ENCODE results near the gene PRKAA2.

The PRKAA2 gene

DNA sequence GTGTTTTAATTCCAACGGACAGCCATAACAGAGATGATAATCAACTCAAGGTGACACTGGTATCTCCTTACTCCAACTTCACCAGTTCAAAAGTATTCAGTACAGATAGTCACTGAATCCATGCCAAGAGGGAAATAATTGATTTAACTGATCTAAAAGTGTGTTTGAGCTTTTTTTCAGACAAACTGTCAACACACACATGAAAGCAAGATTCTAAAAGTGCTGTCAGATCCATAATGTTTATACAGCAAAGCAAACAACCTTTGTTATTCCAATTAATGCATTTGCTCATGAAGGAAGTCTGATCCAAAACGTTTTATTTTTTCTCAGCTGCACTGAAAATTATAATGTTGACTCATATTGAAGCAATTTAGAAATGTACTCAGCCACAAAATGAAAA, 5.9 kb upstream of the PRKAA2 start:
- Histone ChIP-seq H3K9ac (ENCODE audit: low read length) (no peak overlapping the region), H2AFZ (ENCODE audit: low read depth, low read length, severe bottlenecking) (no peak overlapping the region), H3F3A (ENCODE audit: insufficient read depth) (no peaks in the 10 kb centered on the region), H4K20me1 (ENCODE audit: low read depth, low read length) (no peaks in the 10 kb centered on the region), H3K36me3 (ENCODE audit: low read length) (no peaks in the 10 kb centered on the region), H3K4me2 (ENCODE audit: low read depth, low read length, poor library complexity, severe bottlenecking) (no peak overlapping the region), H3K27ac (ENCODE audit: low read depth, low read length) (no peak overlapping the region), H3K4me3 (ENCODE audit: insufficient read depth, low read length, poor library complexity, severe bottlenecking) (no peak overlapping the region), H3K79me2 (ENCODE audit: insufficient read depth, low read length) (no peaks in the 10 kb centered on the region), H3K27me3 (ENCODE audit: low read length) (no peaks in the 10 kb centered on the region), H3K9me2 (replicated peaks; ENCODE audit: insufficient read depth, low read length) (no peaks in the 10 kb centered on the region), H3K9me3 (ENCODE audit: insufficient read depth, low read length) (no peaks in the 10 kb centered on the region)
- TF ChIP-seq EZH2phosphoT487 (conservative IDR thresholded peaks at IDR 0.05; ENCODE audit: low read length) (no peak), CTCF (IDR thresholded peaks at IDR 0.05; ENCODE audit: insufficient read depth, low read length, poor library complexity, severe bottlenecking) (no peak)

- no peak for TF ChIP-seq CTCF (IDR thresholded peaks at IDR 0.05; ENCODE audit: insufficient read depth, low read length, poor library complexity, severe bottlenecking)
- TF ChIP-seq EZH2phosphoT487 (conservative IDR thresholded peaks at IDR 0.05; ENCODE audit: low read length): no peak
- Histone ChIP-seq H3K27me3 (ENCODE audit: low read length) (no peaks in the 10 kb centered on the region), H3F3A (ENCODE audit: insufficient read depth) (no peaks in the 10 kb centered on the region), H3K36me3 (ENCODE audit: low read length) (no peaks in the 10 kb centered on the region), H3K9me2 (replicated peaks; ENCODE audit: insufficient read depth, low read length) (no peaks in the 10 kb centered on the region), H3K4me3 (ENCODE audit: insufficient read depth, low read length, poor library complexity, severe bottlenecking) (no peak overlapping the region), H3K79me2 (ENCODE audit: insufficient read depth, low read length) (no peaks in the 10 kb centered on the region), H3K4me2 (ENCODE audit: low read depth, low read length, poor library complexity, severe bottlenecking) (no peak overlapping the region), H4K20me1 (ENCODE audit: low read depth, low read length) (no peaks in the 10 kb centered on the region), H3K9me3 (ENCODE audit: insufficient read depth, low read length) (no peaks in the 10 kb centered on the region), H2AFZ (ENCODE audit: low read depth, low read length, severe bottlenecking) (no peak overlapping the region), H3K27ac (ENCODE audit: low read depth, low read length) (no peak overlapping the region), H3K9ac (ENCODE audit: low read length) (no peak overlapping the region)
Measured at GRCh38 chr1:56643661-56644060, 1.5 kb upstream of the PRKAA2 start.

- no peak overlapping the region for H3K27ac ChIP-seq (ENCODE audit: low read depth, low read length)
- H2AFZ ChIP-seq (ENCODE audit: low read depth, low read length, severe bottlenecking): no peak overlapping the region
- H3F3A ChIP-seq (ENCODE audit: insufficient read depth): no peaks in the 10 kb centered on the region
- H3K4me2 ChIP-seq (ENCODE audit: low read depth, low read length, poor library complexity, severe bottlenecking): no peak overlapping the region
- no peaks in the 10 kb centered on the region for H3K36me3 ChIP-seq (ENCODE audit: low read length)
- H3K9me3 ChIP-seq (ENCODE audit: insufficient read depth, low read length): no peaks in the 10 kb centered on the region
- no peak overlapping the region for H3K9ac ChIP-seq (ENCODE audit: low read length)
- no peak overlapping the region for H3K4me3 ChIP-seq (ENCODE audit: insufficient read depth, low read length, poor library complexity, severe bottlenecking)
- no peak for TF ChIP-seq EZH2phosphoT487 (conservative IDR thresholded peaks at IDR 0.05; ENCODE audit: low read length)
- no peaks in the 10 kb centered on the region for H3K27me3 ChIP-seq (ENCODE audit: low read length)
- no peaks in the 10 kb centered on the region for H3K79me2 ChIP-seq (ENCODE audit: insufficient read depth, low read length)
- no peaks in the 10 kb centered on the region for H3K9me2 ChIP-seq (replicated peaks; ENCODE audit: insufficient read depth, low read length)
- H4K20me1 ChIP-seq (ENCODE audit: low read depth, low read length): no peaks in the 10 kb centered on the region
Measured at GRCh38 chr1:56644064-56644918, 823 bp upstream of the PRKAA2 start.

- no peak overlapping the region for H3K9ac ChIP-seq (ENCODE audit: low read length)
- no peaks in the 10 kb centered on the region for H3F3A ChIP-seq (ENCODE audit: insufficient read depth)
- no peaks in the 10 kb centered on the region for H3K36me3 ChIP-seq (ENCODE audit: low read length)
- no peak overlapping the region for H3K27ac ChIP-seq (ENCODE audit: low read depth, low read length)
- TF ChIP-seq CTCF (IDR thresholded peaks at IDR 0.05; ENCODE audit: insufficient read depth, low read length, poor library complexity, severe bottlenecking) (no peak), EZH2phosphoT487 (conservative IDR thresholded peaks at IDR 0.05; ENCODE audit: low read length) (no peak)
- H3K4me2 ChIP-seq (ENCODE audit: low read depth, low read length, poor library complexity, severe bottlenecking): no peak overlapping the region
- H3K79me2 ChIP-seq (ENCODE audit: insufficient read depth, low read length): no peaks in the 10 kb centered on the region
- no peak overlapping the region for H2AFZ ChIP-seq (ENCODE audit: low read depth, low read length, severe bottlenecking)
- no peaks in the 10 kb centered on the region for H3K27me3 ChIP-seq (ENCODE audit: low read length)
- no peaks in the 10 kb centered on the region for H3K9me3 ChIP-seq (ENCODE audit: insufficient read depth, low read length)
- no peak overlapping the region for H3K4me3 ChIP-seq (ENCODE audit: insufficient read depth, low read length, poor library complexity, severe bottlenecking)
- H4K20me1 ChIP-seq (ENCODE audit: low read depth, low read length): no peaks in the 10 kb centered on the region
- H3K9me2 ChIP-seq (replicated peaks; ENCODE audit: insufficient read depth, low read length): no peaks in the 10 kb centered on the region
Measured at GRCh38 chr1:56645677-56646305, 677 bp downstream of the PRKAA2 start.

All from SU-DHL-6 (cell line).